HCT116 (cell line): ENCODE results near the gene CNTN4. TPM values are rescaled to one million over a fixed set of nuclear protein-coding genes. Genes with fewer than 3 reads are reported as not detected.

Experiments
- ATAC-seq: fragments of 200-7000 bp; cut with Tn5 transposase; 2 replicates; pipeline ENCODE4 v1.9.1; 2020; ENCODE audit warnings: mild to moderate bottlenecking, moderate library complexity
- BruUV-seq: library from RNA; stranded (reverse); fragments of 400-500 nt; replicated peaks from 2 replicates; lab custom pipeline; 2021; lab: Mats Ljungman, UMichigan
- CTCF ChIA-PET: fragments of 300-600 bp; sonication (Branson Sonifier 250); formaldehyde crosslinking; loops from one replicate; lab custom pipeline; 2021; ENCODE audit warnings: antibody characterized with exemption; lab: Charles Lee
- POLR2A ChIA-PET: fragments of 300-600, 350-600 bp; sonication (Branson Sonifier 250); formaldehyde crosslinking; loops from one replicate; lab custom pipeline; 2021; ENCODE audit warnings: antibody characterized with exemption; lab: Charles Lee
- RAD21 ChIA-PET, 2 experiments: fragments of 300-600 bp; sonication (Branson Sonifier 250); formaldehyde crosslinking; loops; one replicate each; lab custom pipeline; 2023; ENCODE audit warnings: low total read pairs in 2 of 2; ENCODE audit not compliant: uncharacterized antibody in 2 of 2, unreplicated experiment in 2 of 2, low non-redundant PET in 1 of 2; lab: Charles Lee
- DNase-seq: peaks from one replicate; pipeline ENCODE4 v3.0.0-alpha.2; 2010; ENCODE audit warnings: low read depth, low spot score
- H2AFZ ChIP-seq: fragments of 200-600 bp; shearing (Covaris generic), sonication (generic); 2 replicates; pipeline ENCODE4 v1.6.1; 2017; ENCODE audit warnings: low read depth, mixed run types, mixed read lengths, antibody characterized with exemption, low read length; ENCODE audit not compliant: poor library complexity, severe bottlenecking
- H3K27ac ChIP-seq: 2 replicates; pipeline ENCODE4 v1.5.1; 2012; ENCODE audit warnings: low read depth, low read length
- H3K27me3 ChIP-seq: fragments of 200-600 bp; sonication (generic); 2 replicates; pipeline ENCODE4 v1.6.1; 2016; ENCODE audit warnings: mixed run types, low read length, mixed read lengths; ENCODE audit not compliant: insufficient read depth
- H3K36me3 ChIP-seq, 2 experiments: fragments of 200-500 bp in 1 of 2; fragments of 200-600 bp in 1 of 2; sonication (Bioruptor generic) in 1 of 2; sonication (generic) in 1 of 2; 2 replicates each; pipeline versions ENCODE4 v1.5.1 to v1.6.1; 2014 to 2016; ENCODE audit warnings: low read length in 2 of 2, inconsistent platforms in 1 of 2, mixed read lengths in 1 of 2, mixed run types in 1 of 2; ENCODE audit not compliant: insufficient read depth in 2 of 2, control insufficient read depth in 1 of 2
- H3K4me1 ChIP-seq, 2 experiments: fragments of 200-600 bp in 1 of 2; sonication (generic) in 1 of 2; 2 replicates each; pipeline versions ENCODE4 v1.5.1 to v1.6.1; 2012 to 2017; ENCODE audit warnings: low read length in 2 of 2, inconsistent platforms in 1 of 2, mild to moderate bottlenecking in 1 of 2, mixed read lengths in 1 of 2, mixed run types in 1 of 2, moderate library complexity in 1 of 2; ENCODE audit not compliant: insufficient read depth in 2 of 2, control insufficient read depth in 1 of 2
- H3K4me2 ChIP-seq: fragments of 200-600 bp; sonication (generic); 2 replicates; pipeline ENCODE4 v1.6.1; 2017; ENCODE audit warnings: mixed run types, low read length, mixed read lengths
- H3K4me3 ChIP-seq, 2 experiments: fragments of 200-600 bp in 1 of 2; sonication (generic) in 1 of 2; replicated peaks in 1 of 2; 2 replicates each; pipeline ENCODE4 v1.5.1; 2011 to 2016; ENCODE audit warnings: low read length in 2 of 2, control low read depth in 1 of 2, low read depth in 1 of 2, mild to moderate bottlenecking in 1 of 2, mixed read lengths in 1 of 2, mixed run types in 1 of 2
- H3K79me2 ChIP-seq: fragments of 200-600 bp; sonication (generic); 2 replicates; pipeline ENCODE4 v1.6.1; 2017; ENCODE audit warnings: mild to moderate bottlenecking, mixed run types, low read length, moderate library complexity, mixed read lengths; ENCODE audit not compliant: insufficient read depth
- H3K9ac ChIP-seq: fragments of 200-600 bp; sonication (generic); 2 replicates; pipeline ENCODE4 v1.6.1; 2016; ENCODE audit warnings: low read length, mixed read lengths
- H3K9me2 ChIP-seq: fragments of 200-600 bp; sonication (generic), shearing (Covaris generic); 2 replicates; pipeline ENCODE4 v1.6.1; 2017; ENCODE audit warnings: mixed run types, mild to moderate bottlenecking, moderate library complexity; ENCODE audit not compliant: insufficient read depth
- H3K9me3 ChIP-seq, 2 experiments: fragments of 200-500 bp in 1 of 2; fragments of 200-600 bp in 1 of 2; sonication (Bioruptor generic) in 1 of 2; sonication (generic) in 1 of 2; 2 replicates each; pipeline ENCODE4 v1.6.1; 2014 to 2017; ENCODE audit warnings: low read length in 2 of 2, mixed read lengths in 2 of 2, inconsistent platforms in 1 of 2, low read depth in 1 of 2, mild to moderate bottlenecking in 1 of 2, mixed run types in 1 of 2, moderate library complexity in 1 of 2; ENCODE audit not compliant: control insufficient read depth in 1 of 2, insufficient read depth in 1 of 2
- H4K20me1 ChIP-seq: fragments of 200-600 bp; sonication (generic), shearing (Covaris generic); 2 replicates; pipeline ENCODE4 v1.6.1; 2017; ENCODE audit warnings: mixed run types, mild to moderate bottlenecking, moderate library complexity; ENCODE audit not compliant: insufficient read depth
- CBX3 ChIP-seq: IDR thresholded peaks from 2 replicates; pipeline ENCODE4 v1.6.1; 2012; ENCODE audit warnings: low read depth
- EGR1 ChIP-seq: IDR thresholded peaks from 2 replicates; pipeline ENCODE4 v1.6.1; 2012; ENCODE audit warnings: low read depth
- ELF1 ChIP-seq: IDR thresholded peaks from 2 replicates; pipeline ENCODE4 v1.6.1; 2012; ENCODE audit warnings: low read depth, borderline replicate concordance
- EZH2phosphoT487 ChIP-seq: fragments of 200-600 bp; IDR thresholded peaks from 2 replicates; pipeline ENCODE4 v1.6.1; 2018; ENCODE audit warnings: antibody characterized with exemption, borderline replicate concordance
- FOSL1 ChIP-seq: IDR thresholded peaks from 2 replicates; pipeline ENCODE4 v1.6.1; 2012; ENCODE audit warnings: low read depth
- JUND ChIP-seq: IDR thresholded peaks from 2 replicates; pipeline ENCODE4 v1.6.1; 2012
- POLR2AphosphoS5 ChIP-seq: IDR thresholded peaks from 2 replicates; pipeline ENCODE4 v1.6.1; 2011; ENCODE audit warnings: mild to moderate bottlenecking, low read depth, low read length, moderate library complexity
- RAD21 ChIP-seq: IDR thresholded peaks from 2 replicates; pipeline ENCODE4 v1.6.1; 2012; ENCODE audit warnings: low read depth, mild to moderate bottlenecking
- SIN3A ChIP-seq: IDR thresholded peaks from 2 replicates; pipeline ENCODE4 v1.6.1; 2012; ENCODE audit warnings: low read depth
- SP1 ChIP-seq: IDR thresholded peaks from 2 replicates; pipeline ENCODE4 v1.6.1; 2012; ENCODE audit warnings: low read depth
- SRF ChIP-seq: IDR thresholded peaks from 2 replicates; pipeline ENCODE4 v1.6.1; 2012; ENCODE audit warnings: low read depth
- TCF7L2 ChIP-seq: IDR thresholded peaks from 2 replicates; pipeline ENCODE4 v1.7.0; 2011; ENCODE audit warnings: borderline replicate concordance, inconsistent platforms; ENCODE audit not compliant: insufficient read depth, insufficient read length; ENCODE audit errors: extremely low read depth
- YY1 ChIP-seq: IDR thresholded peaks from 2 replicates; pipeline ENCODE4 v1.6.1; 2011; ENCODE audit warnings: low read length, low read depth, moderate library complexity, mild to moderate bottlenecking; ENCODE audit not compliant: insufficient replicate concordance; ENCODE audit errors: extremely low read depth
- ZNF274 ChIP-seq: fragments of 200-500 bp; sonication (Bioruptor generic); IDR thresholded peaks from 2 replicates; pipeline ENCODE4 v1.6.1; 2014; ENCODE audit warnings: mild to moderate bottlenecking, low read depth, low read length, inconsistent platforms
- intact Hi-C: fragments of 100-400 bp; cut with micrococcal nuclease; formaldehyde crosslinking; loops from 2 replicates; pipeline ENCODE4 v1.10.0; 2022
- total RNA-seq: library from RNA; stranded (reverse); gene quantifications from one replicate; pipeline ENCODE4 v1.2.1, GENCODE V29; 2021; ENCODE audit not compliant: unreplicated experiment
- TF ChIP-seq, protein P1 (sequence below): IDR thresholded peaks from 2 replicates; pipeline ENCODE4 v1.6.1; 2012; ENCODE audit warnings: low read depth
- TF ChIP-seq, protein P2 (sequence below): IDR thresholded peaks from 2 replicates; pipeline ENCODE4 v1.6.1; 2011; ENCODE audit warnings: mild to moderate bottlenecking, low read length, moderate library complexity; ENCODE audit not compliant: insufficient replicate concordance; ENCODE audit errors: extremely low read depth
- TF ChIP-seq, protein P3 (sequence below), 3 experiments: fragments of 200-600 bp in 1 of 3; sonication (generic) in 1 of 3; IDR thresholded peaks in 2 of 3; conservative IDR thresholded peaks in 1 of 3; 2 replicates each; pipeline ENCODE4 v1.5.1; 2012 to 2017; ENCODE audit warnings: low read depth in 2 of 3, low read length in 2 of 3, antibody characterized with exemption in 1 of 3, borderline replicate concordance in 1 of 3, control low read depth in 1 of 3, mild to moderate bottlenecking in 1 of 3, mixed read lengths in 1 of 3, mixed run types in 1 of 3, moderate library complexity in 1 of 3; ENCODE audit not compliant: insufficient read depth in 1 of 3
- TF ChIP-seq, protein P4 (sequence below): IDR thresholded peaks from 2 replicates; pipeline ENCODE4 v1.6.1; 2012
- TF ChIP-seq, protein P5 (sequence below): IDR thresholded peaks from 2 replicates; pipeline ENCODE4 v1.6.1; 2012

Gene CNTN4
- total RNA-seq, 1 experiment from 2014 or later, result not detected

DNA sequence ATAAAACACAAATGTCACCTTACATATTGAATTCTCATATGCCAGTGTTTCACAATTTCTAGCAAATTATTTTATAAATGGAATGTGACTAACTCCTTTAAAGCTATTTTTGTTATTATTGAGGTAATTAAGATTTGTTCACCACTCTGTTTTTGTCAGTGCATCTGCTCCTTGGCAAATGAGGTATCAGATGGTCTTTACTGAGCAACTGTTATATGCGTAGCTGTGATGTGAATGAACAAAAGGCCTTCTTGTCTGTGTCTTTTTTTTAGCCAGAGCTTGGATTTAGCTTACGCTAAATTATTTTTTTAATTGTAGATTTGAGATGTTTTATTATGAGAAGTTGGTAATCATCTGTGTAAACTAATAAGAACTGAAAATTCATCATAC lies 886.2 kb downstream of the CNTN4 start:
- ChIA-PET RAD21 (no interaction called here), POLR2A (no interaction called here), CTCF (no interaction called here)
- Histone ChIP-seq H2AFZ (no peak overlapping the region), H3K36me3 (no peaks in the 10 kb centered on the region), H3K9ac (no peak overlapping the region), H3K27ac (no peak overlapping the region), H4K20me1 (no peaks in the 10 kb centered on the region), H3K27me3 (no peaks in the 10 kb centered on the region), H3K4me3 (no peak overlapping the region), H3K9me3 (no peaks in the 10 kb centered on the region), H3K9me2 (no peaks in the 10 kb centered on the region), H3K79me2 (no peaks in the 10 kb centered on the region), H3K4me2 (no peak overlapping the region), H3K4me1 (no peaks in the 10 kb centered on the region)
- intact Hi-C loops, result no loop called here
- TF ChIP-seq POLR2AphosphoS5 (no peak), RAD21 (no peak), ZNF274 (no peak), ELF1 (no peak), SRF (no peak), EZH2phosphoT487 (no peak), FOSL1 (no peak), CBX3 (no peak), TCF7L2 (no peak), SP1 (no peak), SIN3A (no peak), EGR1 (no peak), JUND (no peak), YY1 (no peak)
- TF ChIP-seq, protein P1, sequence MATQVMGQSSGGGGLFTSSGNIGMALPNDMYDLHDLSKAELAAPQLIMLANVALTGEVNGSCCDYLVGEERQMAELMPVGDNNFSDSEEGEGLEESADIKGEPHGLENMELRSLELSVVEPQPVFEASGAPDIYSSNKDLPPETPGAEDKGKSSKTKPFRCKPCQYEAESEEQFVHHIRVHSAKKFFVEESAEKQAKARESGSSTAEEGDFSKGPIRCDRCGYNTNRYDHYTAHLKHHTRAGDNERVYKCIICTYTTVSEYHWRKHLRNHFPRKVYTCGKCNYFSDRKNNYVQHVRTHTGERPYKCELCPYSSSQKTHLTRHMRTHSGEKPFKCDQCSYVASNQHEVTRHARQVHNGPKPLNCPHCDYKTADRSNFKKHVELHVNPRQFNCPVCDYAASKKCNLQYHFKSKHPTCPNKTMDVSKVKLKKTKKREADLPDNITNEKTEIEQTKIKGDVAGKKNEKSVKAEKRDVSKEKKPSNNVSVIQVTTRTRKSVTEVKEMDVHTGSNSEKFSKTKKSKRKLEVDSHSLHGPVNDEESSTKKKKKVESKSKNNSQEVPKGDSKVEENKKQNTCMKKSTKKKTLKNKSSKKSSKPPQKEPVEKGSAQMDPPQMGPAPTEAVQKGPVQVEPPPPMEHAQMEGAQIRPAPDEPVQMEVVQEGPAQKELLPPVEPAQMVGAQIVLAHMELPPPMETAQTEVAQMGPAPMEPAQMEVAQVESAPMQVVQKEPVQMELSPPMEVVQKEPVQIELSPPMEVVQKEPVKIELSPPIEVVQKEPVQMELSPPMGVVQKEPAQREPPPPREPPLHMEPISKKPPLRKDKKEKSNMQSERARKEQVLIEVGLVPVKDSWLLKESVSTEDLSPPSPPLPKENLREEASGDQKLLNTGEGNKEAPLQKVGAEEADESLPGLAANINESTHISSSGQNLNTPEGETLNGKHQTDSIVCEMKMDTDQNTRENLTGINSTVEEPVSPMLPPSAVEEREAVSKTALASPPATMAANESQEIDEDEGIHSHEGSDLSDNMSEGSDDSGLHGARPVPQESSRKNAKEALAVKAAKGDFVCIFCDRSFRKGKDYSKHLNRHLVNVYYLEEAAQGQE, result no peak
- TF ChIP-seq, protein P2, sequence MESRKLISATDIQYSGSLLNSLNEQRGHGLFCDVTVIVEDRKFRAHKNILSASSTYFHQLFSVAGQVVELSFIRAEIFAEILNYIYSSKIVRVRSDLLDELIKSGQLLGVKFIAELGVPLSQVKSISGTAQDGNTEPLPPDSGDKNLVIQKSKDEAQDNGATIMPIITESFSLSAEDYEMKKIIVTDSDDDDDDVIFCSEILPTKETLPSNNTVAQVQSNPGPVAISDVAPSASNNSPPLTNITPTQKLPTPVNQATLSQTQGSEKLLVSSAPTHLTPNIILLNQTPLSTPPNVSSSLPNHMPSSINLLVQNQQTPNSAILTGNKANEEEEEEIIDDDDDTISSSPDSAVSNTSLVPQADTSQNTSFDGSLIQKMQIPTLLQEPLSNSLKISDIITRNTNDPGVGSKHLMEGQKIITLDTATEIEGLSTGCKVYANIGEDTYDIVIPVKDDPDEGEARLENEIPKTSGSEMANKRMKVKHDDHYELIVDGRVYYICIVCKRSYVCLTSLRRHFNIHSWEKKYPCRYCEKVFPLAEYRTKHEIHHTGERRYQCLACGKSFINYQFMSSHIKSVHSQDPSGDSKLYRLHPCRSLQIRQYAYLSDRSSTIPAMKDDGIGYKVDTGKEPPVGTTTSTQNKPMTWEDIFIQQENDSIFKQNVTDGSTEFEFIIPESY, result no peak
- TF ChIP-seq, protein P3, sequence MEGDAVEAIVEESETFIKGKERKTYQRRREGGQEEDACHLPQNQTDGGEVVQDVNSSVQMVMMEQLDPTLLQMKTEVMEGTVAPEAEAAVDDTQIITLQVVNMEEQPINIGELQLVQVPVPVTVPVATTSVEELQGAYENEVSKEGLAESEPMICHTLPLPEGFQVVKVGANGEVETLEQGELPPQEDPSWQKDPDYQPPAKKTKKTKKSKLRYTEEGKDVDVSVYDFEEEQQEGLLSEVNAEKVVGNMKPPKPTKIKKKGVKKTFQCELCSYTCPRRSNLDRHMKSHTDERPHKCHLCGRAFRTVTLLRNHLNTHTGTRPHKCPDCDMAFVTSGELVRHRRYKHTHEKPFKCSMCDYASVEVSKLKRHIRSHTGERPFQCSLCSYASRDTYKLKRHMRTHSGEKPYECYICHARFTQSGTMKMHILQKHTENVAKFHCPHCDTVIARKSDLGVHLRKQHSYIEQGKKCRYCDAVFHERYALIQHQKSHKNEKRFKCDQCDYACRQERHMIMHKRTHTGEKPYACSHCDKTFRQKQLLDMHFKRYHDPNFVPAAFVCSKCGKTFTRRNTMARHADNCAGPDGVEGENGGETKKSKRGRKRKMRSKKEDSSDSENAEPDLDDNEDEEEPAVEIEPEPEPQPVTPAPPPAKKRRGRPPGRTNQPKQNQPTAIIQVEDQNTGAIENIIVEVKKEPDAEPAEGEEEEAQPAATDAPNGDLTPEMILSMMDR (IDR thresholded peaks at IDR 0.05 in 2 of 3, conservative IDR thresholded peaks at IDR 0.05 in 1 of 3; ENCODE audit: borderline replicate concordance in 1 of 3, insufficient read depth in 1 of 3, low read depth in 2 of 3, low read length in 2 of 3), result no peak
- TF ChIP-seq, protein P4, sequence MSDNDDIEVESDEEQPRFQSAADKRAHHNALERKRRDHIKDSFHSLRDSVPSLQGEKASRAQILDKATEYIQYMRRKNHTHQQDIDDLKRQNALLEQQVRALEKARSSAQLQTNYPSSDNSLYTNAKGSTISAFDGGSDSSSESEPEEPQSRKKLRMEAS, result no peak
- TF ChIP-seq, protein P5, sequence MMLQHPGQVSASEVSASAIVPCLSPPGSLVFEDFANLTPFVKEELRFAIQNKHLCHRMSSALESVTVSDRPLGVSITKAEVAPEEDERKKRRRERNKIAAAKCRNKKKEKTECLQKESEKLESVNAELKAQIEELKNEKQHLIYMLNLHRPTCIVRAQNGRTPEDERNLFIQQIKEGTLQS, result no peak
- BruUV-seq, result no TSS peak
- DNase-seq (no peak), ATAC-seq (no peak)
